ENCODE data around the gene ALS2CL. TPM values are rescaled to one million over a fixed set of nuclear protein-coding genes. Genes with fewer than 3 reads are reported as not detected.

Gene ALS2CL
- total RNA-seq, 3 donors from 2014 or later (not counting 1 experiment from before 2014, with no cell fraction given): 0.07 to 1.3 (median 0.70) TPM

DNA sequence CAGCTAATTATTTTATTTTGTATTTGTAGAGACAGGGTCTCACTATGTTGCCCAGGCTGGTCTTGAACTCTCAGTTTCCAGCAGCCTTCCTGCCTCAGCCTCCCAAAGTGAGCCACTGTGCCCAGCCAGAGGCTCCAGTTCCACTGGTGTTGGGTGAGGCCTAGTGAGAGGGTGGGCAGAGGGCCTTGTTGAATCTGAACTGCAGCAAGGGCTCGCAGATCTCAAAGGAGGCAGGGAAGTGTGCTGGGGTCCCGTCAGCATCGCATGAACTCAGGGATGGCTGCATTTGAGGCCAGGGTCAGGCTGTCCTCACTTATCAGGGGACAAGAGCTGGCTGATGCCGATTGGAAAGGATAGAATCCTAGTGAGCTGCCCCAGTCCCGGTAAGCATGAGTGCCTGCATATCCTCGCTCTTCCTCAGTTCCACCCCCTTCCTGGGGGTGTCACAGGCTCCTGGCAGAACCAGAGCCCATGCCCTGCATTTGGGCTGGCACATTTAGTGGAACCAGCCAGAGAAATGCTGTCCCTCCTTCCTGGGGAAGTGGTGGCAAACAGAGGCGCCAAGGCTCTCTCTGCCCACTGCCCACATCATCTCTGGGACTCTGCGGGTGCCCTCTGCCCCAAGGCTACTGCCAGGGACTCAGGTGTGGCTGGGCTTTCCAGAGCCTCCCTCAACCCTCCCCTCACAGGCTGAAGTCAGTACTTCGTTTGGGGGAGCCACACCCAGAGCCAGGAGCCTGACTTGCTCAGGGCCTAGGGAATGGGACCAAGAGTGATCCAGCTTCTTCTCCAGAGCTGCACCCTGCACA, 24.1 kb downstream of the ALS2CL start:
- WGBS (ENCODE audit: insufficient coverage): 88% methylated on average over 9 of the region's 9 CpGs
- Mint-ChIP-seq H3K27ac (no peak overlapping the region), H3K27me3 (ENCODE audit: low read depth in 2 of 2) (peaks cover 0 to 4% of the 10 kb centered on the region in 2 donors)

DNA sequence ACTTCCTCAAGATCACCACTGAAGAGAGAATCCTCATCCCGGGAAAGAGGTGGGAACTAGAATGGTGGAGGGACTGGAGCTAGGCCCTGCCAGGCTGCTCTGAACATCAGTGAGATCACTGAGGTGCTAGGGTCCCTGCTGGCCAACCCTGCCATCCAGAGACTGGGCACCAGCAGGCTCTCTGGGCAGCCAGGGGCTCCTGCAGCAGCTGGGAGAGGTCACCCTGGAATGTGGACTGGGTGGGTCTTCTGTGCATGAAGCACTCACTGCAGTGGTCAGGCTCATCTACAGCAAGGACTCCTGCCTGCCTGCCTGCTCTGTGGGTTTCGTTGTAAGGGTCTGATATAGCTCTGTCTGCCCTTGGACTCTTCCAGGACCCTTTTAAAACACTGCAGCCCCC, 24.9 kb downstream of the ALS2CL start:
- intact Hi-C loops (cut with micrococcal nuclease): no loop called here
- Mint-ChIP-seq H3K27me3 (ENCODE audit: low read depth in 2 of 2) (peaks cover 0 to 4% of the 10 kb centered on the region in 2 donors), H3K36me3 (no peaks in the 10 kb centered on the region), H3K4me3 (no peak overlapping the region), H3K9me3 (no peaks in the 10 kb centered on the region), H3K27ac (no peak overlapping the region), H3K4me1 (no peaks in the 10 kb centered on the region)
- H3K36me3 ChIP-seq (ENCODE audit: control insufficient read depth, insufficient read depth, low read length): no peaks in the 10 kb centered on the region
- H3K27me3 ChIP-seq (ENCODE audit: control insufficient read depth, insufficient read depth, low read length): no peaks in the 10 kb centered on the region
- H3K27ac ChIP-seq (ENCODE audit: low read length): no peak overlapping the region
- ATAC-seq (no peak), DNase-seq (no peak)
- no peaks in the 10 kb centered on the region for H3K4me1 ChIP-seq (ENCODE audit: control insufficient read depth, insufficient read depth, low read length)
- WGBS (ENCODE audit: insufficient coverage): 86% methylated on average over 2 of the region's 2 CpGs
- H3K9me3 ChIP-seq (ENCODE audit: control insufficient read depth, insufficient read depth, low read length): no peaks in the 10 kb centered on the region
- TF ChIP-seq, protein P1, sequence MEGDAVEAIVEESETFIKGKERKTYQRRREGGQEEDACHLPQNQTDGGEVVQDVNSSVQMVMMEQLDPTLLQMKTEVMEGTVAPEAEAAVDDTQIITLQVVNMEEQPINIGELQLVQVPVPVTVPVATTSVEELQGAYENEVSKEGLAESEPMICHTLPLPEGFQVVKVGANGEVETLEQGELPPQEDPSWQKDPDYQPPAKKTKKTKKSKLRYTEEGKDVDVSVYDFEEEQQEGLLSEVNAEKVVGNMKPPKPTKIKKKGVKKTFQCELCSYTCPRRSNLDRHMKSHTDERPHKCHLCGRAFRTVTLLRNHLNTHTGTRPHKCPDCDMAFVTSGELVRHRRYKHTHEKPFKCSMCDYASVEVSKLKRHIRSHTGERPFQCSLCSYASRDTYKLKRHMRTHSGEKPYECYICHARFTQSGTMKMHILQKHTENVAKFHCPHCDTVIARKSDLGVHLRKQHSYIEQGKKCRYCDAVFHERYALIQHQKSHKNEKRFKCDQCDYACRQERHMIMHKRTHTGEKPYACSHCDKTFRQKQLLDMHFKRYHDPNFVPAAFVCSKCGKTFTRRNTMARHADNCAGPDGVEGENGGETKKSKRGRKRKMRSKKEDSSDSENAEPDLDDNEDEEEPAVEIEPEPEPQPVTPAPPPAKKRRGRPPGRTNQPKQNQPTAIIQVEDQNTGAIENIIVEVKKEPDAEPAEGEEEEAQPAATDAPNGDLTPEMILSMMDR (IDR thresholded peaks at IDR 0.05): no peak
- no peak overlapping the region for H3K4me3 ChIP-seq (ENCODE audit: low read length)

More for the DNA sequence above, 24.1 kb downstream of the ALS2CL start:
- ATAC-seq (no peak), DNase-seq (no peak)
- intact Hi-C loops (cut with micrococcal nuclease): no loop called here
- Mint-ChIP-seq H3K4me3 (no peak overlapping the region), H3K4me1 (no peaks in the 10 kb centered on the region), H3K9me3 (no peaks in the 10 kb centered on the region), H3K36me3 (no peaks in the 10 kb centered on the region)
- no peaks in the 10 kb centered on the region for H3K36me3 ChIP-seq (ENCODE audit: control insufficient read depth, insufficient read depth, low read length)
- no peak overlapping the region for H3K27ac ChIP-seq (ENCODE audit: low read length)
- H3K27me3 ChIP-seq (ENCODE audit: control insufficient read depth, insufficient read depth, low read length): no peaks in the 10 kb centered on the region
- H3K4me3 ChIP-seq (ENCODE audit: low read length): no peak overlapping the region
- H3K4me1 ChIP-seq (ENCODE audit: control insufficient read depth, insufficient read depth, low read length): no peaks in the 10 kb centered on the region
- TF ChIP-seq, protein P1 (IDR thresholded peaks at IDR 0.05): no peak
- H3K9me3 ChIP-seq (ENCODE audit: control insufficient read depth, insufficient read depth, low read length): no peaks in the 10 kb centered on the region

GRCh38 chr3:46668116-46668515, 25.4 kb downstream of the ALS2CL start:
- Mint-ChIP-seq H3K4me3 (no peak overlapping the region), H3K36me3 (no peaks in the 10 kb centered on the region), H3K9me3 (no peaks in the 10 kb centered on the region), H3K27me3 (ENCODE audit: low read depth in 2 of 2) (no peaks in the 10 kb centered on the region), H3K27ac (no peak overlapping the region), H3K4me1 (no peaks in the 10 kb centered on the region)
- no peaks in the 10 kb centered on the region for H3K27me3 ChIP-seq (ENCODE audit: control insufficient read depth, insufficient read depth, low read length)
- 69% methylated on average over 8 of the region's 8 CpGs for WGBS (ENCODE audit: insufficient coverage)
- no peak overlapping the region for H3K27ac ChIP-seq (ENCODE audit: low read length)
- no peaks in the 10 kb centered on the region for H3K9me3 ChIP-seq (ENCODE audit: control insufficient read depth, insufficient read depth, low read length)
- H3K4me1 ChIP-seq (ENCODE audit: control insufficient read depth, insufficient read depth, low read length): no peaks in the 10 kb centered on the region
- H3K4me3 ChIP-seq (ENCODE audit: low read length): no peak overlapping the region
- DNase-seq: no peak
- H3K36me3 ChIP-seq (ENCODE audit: control insufficient read depth, insufficient read depth, low read length): no peaks in the 10 kb centered on the region
- TF ChIP-seq, protein P1 (IDR thresholded peaks at IDR 0.05): no peak
- ATAC-seq: no peak
- intact Hi-C loops (cut with micrococcal nuclease): no loop called here

GRCh38 chr3:46667657-46668056, 25.8 kb downstream of the ALS2CL start:
- ATAC-seq: no peak
- no peaks in the 10 kb centered on the region for H3K27me3 ChIP-seq (ENCODE audit: control insufficient read depth, insufficient read depth, low read length)
- WGBS (ENCODE audit: insufficient coverage): 89% methylated on average over 9 of the region's 9 CpGs
- no peaks in the 10 kb centered on the region for H3K4me1 ChIP-seq (ENCODE audit: control insufficient read depth, insufficient read depth, low read length)
- Mint-ChIP-seq H3K4me1 (no peaks in the 10 kb centered on the region), H3K36me3 (no peaks in the 10 kb centered on the region), H3K4me3 (no peak overlapping the region), H3K27me3 (ENCODE audit: low read depth in 2 of 2) (no peaks in the 10 kb centered on the region), H3K27ac (no peak overlapping the region), H3K9me3 (no peaks in the 10 kb centered on the region)
- H3K27ac ChIP-seq (ENCODE audit: low read length): no peak overlapping the region
- intact Hi-C loops (cut with micrococcal nuclease): no loop called here
- TF ChIP-seq, protein P1 (IDR thresholded peaks at IDR 0.05): no peak
- no peaks in the 10 kb centered on the region for H3K9me3 ChIP-seq (ENCODE audit: control insufficient read depth, insufficient read depth, low read length)
- no peaks in the 10 kb centered on the region for H3K36me3 ChIP-seq (ENCODE audit: control insufficient read depth, insufficient read depth, low read length)
- DNase-seq: no peak
- H3K4me3 ChIP-seq (ENCODE audit: low read length): no peak overlapping the region
